ENCODE measurements around the gene FBXW5.

The FBXW5 gene

GRCh38 chr9:136949239-136949816, 4.8 kb upstream of the FBXW5 start:
- ATAC-seq, result peak; percentile 15
- TF ChIP-seq SNAI2 (CRISPR knock-in tag; IDR thresholded peaks at IDR 0.05), result no peak
- no peak for TF ChIP-seq RARB (CRISPR knock-in tag; IDR thresholded peaks at IDR 0.05)
- TF ChIP-seq ESRRG (CRISPR knock-in tag; IDR thresholded peaks at IDR 0.05), result no peak
- TF ChIP-seq CSRNP3 (CRISPR knock-in tag; IDR thresholded peaks at IDR 0.05), result no peak

DNA sequence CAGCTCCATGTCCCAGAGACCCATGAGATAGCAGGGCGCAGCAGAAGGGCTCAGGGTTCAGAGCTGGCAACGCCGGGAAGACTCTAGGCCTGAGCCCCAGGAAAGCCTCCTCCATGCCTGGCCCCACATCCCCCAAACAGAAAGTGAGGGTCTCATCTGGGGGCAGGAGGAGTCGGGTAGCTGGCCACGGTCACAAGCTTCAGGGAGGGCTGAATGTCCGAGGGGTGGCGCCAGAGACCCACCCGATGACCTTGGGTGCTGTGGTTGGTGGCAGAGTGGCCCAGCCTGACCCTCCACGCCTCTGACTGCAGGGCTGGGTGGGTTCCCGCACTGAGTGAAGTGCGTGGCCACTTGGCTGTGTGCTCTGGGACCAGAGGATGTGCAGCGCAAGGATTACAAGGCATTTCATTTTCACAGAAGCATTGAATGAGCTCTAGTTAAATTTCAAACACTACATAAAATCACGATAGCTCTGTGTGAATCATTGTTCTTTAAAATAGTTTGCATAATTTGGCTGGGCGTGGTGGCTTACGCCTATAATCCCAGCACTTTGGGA, 3.5 kb upstream of the FBXW5 start:
- TF ChIP-seq CSDC2 (CRISPR knock-in tag; IDR thresholded peaks at IDR 0.05) (no peak), TCF4 (CRISPR knock-in tag; IDR thresholded peaks at IDR 0.05; ENCODE audit: borderline replicate concordance) (no peak), ZNF8 (CRISPR knock-in tag; IDR thresholded peaks at IDR 0.05) (no peak), ZNF70 (CRISPR knock-in tag; IDR thresholded peaks at IDR 0.05) (no peak), TSHZ2 (CRISPR knock-in tag; IDR thresholded peaks at IDR 0.05) (no peak)
- ATAC-seq, result no peak

DNA sequence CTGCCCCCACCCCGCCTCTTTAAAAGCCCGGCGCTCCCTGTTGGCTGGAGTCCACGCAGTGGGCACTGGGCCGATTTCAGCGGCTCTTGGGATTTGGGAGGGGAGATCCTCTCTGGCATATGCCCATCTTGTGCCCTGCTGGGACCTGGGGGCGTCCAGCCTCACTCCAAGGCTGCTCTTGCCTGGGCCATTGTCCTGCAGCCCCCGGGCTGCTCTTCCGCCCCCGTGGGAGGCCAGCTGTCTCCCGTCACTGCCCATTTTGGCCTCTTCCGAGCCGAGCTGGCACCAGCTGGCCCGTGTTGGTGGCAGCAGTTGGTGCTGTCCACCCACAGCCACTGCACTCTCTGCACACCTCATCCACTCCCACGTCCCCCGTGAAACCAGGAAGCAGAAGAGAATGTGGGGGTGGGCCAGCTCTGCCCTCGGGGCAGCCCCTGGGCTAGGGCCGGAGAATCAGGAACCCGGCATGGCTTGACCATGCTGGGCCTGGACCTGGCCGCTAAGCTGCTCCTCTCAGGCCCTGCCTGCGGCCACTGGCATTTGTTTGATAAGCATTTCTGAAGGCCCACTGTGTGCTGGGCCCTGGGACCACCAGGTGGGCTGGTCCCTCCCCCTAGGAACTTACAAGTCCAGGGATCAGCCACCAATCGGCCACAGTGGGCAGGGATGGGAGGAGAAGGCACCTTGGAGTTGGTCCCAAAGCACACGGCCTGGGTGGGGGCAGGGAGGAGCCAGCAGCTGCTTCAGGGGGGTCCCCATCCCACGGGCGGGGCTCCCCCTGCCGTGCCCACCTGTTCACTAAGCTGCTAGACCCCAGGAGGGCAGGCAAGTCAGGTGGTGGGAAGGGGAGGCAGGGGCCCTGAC, 2.7 kb upstream of the FBXW5 start:
- ATAC-seq, result no peak

GRCh38 chr9:136946228-136947027, 1.9 kb upstream of the FBXW5 start:
- TF ChIP-seq ZC3H10 (CRISPR knock-in tag; IDR thresholded peaks at IDR 0.05) (no peak), ZFP3 (CRISPR knock-in tag; IDR thresholded peaks at IDR 0.05) (no peak), TCF4 (CRISPR knock-in tag; IDR thresholded peaks at IDR 0.05; ENCODE audit: borderline replicate concordance) (no peak), RARB (CRISPR knock-in tag; IDR thresholded peaks at IDR 0.05) (no peak), OSR1 (CRISPR knock-in tag; IDR thresholded peaks at IDR 0.05) (no peak), ZNF565 (CRISPR knock-in tag; conservative IDR thresholded peaks at IDR 0.05; ENCODE audit: low read depth) (no peak), ZFP30 (CRISPR knock-in tag; IDR thresholded peaks at IDR 0.05) (no peak), ISL1 (CRISPR knock-in tag; IDR thresholded peaks at IDR 0.05) (no peak), BACH2 (CRISPR knock-in tag; IDR thresholded peaks at IDR 0.05; ENCODE audit: borderline replicate concordance) (no peak), ARNTL (CRISPR knock-in tag; IDR thresholded peaks at IDR 0.05; ENCODE audit: borderline replicate concordance, low read depth) (no peak), TSHZ2 (CRISPR knock-in tag; IDR thresholded peaks at IDR 0.05) (no peak), SNAI2 (CRISPR knock-in tag; IDR thresholded peaks at IDR 0.05) (no peak), TOX (CRISPR knock-in tag; IDR thresholded peaks at IDR 0.05; ENCODE audit: borderline replicate concordance) (no peak)
- TF ChIP-seq, protein P1, sequence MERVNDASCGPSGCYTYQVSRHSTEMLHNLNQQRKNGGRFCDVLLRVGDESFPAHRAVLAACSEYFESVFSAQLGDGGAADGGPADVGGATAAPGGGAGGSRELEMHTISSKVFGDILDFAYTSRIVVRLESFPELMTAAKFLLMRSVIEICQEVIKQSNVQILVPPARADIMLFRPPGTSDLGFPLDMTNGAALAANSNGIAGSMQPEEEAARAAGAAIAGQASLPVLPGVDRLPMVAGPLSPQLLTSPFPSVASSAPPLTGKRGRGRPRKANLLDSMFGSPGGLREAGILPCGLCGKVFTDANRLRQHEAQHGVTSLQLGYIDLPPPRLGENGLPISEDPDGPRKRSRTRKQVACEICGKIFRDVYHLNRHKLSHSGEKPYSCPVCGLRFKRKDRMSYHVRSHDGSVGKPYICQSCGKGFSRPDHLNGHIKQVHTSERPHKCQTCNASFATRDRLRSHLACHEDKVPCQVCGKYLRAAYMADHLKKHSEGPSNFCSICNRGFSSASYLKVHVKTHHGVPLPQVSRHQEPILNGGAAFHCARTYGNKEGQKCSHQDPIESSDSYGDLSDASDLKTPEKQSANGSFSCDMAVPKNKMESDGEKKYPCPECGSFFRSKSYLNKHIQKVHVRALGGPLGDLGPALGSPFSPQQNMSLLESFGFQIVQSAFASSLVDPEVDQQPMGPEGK (CRISPR knock-in tag; IDR thresholded peaks at IDR 0.05; ENCODE audit: borderline replicate concordance), result no peak
- TF ChIP-seq, protein P2, sequence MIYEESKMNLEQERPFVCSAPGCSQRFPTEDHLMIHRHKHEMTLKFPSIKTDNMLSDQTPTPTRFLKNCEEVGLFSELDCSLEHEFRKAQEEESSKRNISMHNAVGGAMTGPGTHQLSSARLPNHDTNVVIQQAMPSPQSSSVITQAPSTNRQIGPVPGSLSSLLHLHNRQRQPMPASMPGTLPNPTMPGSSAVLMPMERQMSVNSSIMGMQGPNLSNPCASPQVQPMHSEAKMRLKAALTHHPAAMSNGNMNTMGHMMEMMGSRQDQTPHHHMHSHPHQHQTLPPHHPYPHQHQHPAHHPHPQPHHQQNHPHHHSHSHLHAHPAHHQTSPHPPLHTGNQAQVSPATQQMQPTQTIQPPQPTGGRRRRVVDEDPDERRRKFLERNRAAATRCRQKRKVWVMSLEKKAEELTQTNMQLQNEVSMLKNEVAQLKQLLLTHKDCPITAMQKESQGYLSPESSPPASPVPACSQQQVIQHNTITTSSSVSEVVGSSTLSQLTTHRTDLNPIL (CRISPR knock-in tag; IDR thresholded peaks at IDR 0.05; ENCODE audit: low read depth), result no peak
- ATAC-seq, result no peak

More for the DNA sequence above, 2.7 kb upstream of the FBXW5 start:
- no peak for TF ChIP-seq GLIS3 (CRISPR knock-in tag; IDR thresholded peaks at IDR 0.05)

All from SK-N-SH treated with all-trans-retinoic acid at 6 μM for 48 hours (cell line).